GOT3 (cell line): ENCODE results near the gene CXCR3.
"Not testable (repeated sequence)": the region's sequence is repeated elsewhere in the genome, so short reads cannot be mapped to it uniquely, and the experiment has no call there.

ENCODE experiments used
- DNase-seq: peaks from one replicate; lab custom pipeline; 2025; ENCODE audit warnings: mixed read lengths; lab: John Stamatoyannopoulos, UW

The CXCR3 gene

GRCh38 chrX:71618303-71618721, at the start of gene CXCR3:
CXCR3 (minus strand) TSS chrX:71618511; CDS start chrX:71618449, 62 bp downstream.
- DNase-seq = no peak

DNA sequence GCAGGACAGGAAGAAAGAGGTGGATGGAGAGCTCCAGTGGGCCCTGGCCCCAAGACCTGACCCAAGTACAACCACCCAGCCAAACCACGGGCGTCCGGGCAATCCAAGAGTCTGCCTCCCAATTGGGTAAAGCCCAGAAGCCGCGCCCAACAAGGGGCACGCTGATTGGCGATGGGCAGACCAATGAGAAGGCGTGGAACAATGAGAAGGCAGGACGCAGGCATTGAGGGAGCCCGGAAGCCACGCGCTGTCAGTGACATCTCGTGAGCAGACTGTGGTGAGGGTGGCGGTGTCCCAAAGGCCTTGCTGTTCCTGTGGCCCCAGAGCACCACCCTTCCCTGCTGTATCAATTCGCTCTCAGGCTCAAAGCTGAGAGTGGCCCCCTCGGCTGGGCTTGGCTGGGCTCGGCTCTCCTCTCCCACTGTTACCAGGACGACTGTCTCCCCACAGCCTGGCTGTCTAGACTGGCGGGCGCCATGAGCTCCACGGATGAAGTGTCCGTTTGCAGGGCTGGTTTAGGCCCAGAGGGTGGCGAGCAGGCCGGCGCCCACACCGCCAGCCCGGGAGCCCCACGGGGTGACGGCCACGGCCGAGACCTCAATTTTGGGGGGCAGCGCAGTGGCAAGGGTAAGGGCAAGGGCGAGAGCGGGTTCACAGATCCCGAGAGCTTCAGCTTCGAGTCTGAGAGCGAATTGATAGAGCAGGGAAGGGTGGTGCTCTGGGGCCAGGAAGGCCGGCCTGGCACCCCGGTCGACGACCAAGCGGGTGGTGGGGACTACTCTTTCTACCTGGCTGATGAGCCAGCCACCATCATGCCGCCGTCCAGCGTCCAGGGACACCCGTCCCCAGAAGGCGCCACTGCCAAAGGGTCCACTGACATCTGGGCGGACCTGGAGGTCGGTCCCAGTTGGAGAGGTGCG, 49.3 kb upstream of the CXCR3 start, which contains the start of gene LOC101059915:
TSS of gene LOC101059915 (plus strand) at position 219 of the 920 bp plus-strand sequence.
- no peak for DNase-seq

GRCh38 chrX:71666240-71667223, 48.2 kb upstream of the CXCR3 start:
- no peak for DNase-seq

- DNase-seq = no peak
Observed at GRCh38 chrX:71665747-71666146, 47.4 kb upstream of the CXCR3 start.

DNA sequence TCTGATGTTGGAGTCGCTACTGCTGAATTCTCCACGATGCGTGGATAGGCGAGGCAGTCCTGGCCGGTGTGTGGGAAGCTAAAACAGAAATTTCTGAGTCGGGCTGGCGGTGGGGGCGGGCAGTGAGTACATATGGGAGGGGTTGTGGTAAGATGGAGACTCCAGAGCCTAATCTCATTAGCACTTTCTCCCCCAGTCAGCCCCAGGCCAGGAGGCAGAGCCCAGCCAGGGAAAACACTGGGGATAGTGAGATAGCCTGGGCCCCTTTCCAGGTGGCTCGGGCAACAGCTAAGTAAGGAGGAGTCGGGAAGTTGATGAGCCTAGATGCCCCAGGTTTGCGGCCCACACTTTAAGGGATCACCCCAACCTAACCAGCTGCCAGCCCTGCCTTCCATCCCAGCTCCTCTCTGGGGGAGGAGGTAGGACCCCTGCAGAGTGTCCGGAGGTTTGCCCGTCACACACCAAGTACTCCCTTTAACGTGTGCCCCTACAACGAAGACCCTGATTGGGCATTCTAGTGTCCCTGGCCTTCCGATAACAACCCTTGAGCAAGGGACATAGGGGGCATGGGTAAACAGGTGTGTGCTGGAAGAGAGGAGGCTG, 46.7 kb upstream of the CXCR3 start:
- no peak for DNase-seq

- DNase-seq = not testable (repeated sequence)
Observed at GRCh38 chrX:71664202-71664601, 45.9 kb upstream of the CXCR3 start.

DNA sequence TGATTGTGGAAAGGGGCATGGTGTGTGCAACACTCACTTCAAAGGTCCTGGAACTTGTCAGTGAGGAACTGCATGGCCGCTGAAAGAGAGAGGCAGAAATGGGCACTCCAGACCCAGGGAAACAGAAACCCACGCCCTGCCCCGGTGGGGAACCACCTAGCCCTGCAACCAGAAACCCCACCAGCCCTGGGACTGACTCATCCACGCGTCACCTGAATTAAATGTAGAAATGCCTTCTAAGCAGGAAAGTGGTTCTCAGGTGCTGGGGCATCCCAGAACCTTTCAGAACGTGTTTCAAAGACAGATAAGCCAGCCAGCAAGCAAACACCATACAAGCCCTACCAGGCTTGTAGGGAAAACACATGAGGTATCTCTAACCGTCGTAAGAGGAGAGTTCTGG, 44.9 kb upstream of the CXCR3 start:
- DNase-seq = not testable (repeated sequence)

DNA sequence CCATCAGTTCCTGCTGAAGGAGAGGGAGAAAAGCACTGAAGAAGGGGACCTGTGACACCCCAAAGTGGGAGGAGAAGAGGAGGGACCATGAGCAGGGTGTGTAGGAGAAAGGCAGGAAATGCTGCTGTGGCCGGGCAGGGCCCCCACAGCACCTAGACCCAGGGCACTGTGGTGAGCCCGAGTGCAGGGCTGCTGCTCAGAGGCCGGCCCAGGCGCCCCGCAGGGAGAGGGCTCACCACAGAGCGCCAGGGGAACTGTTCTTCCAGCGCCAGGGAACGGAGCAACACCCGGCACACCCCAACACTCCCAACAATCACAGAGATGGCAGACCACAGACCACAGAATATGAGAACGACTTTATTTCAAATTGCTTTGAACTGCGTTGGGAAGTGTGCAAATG, 44.3 kb upstream of the CXCR3 start:
- DNase-seq = not testable (repeated sequence)

DNA sequence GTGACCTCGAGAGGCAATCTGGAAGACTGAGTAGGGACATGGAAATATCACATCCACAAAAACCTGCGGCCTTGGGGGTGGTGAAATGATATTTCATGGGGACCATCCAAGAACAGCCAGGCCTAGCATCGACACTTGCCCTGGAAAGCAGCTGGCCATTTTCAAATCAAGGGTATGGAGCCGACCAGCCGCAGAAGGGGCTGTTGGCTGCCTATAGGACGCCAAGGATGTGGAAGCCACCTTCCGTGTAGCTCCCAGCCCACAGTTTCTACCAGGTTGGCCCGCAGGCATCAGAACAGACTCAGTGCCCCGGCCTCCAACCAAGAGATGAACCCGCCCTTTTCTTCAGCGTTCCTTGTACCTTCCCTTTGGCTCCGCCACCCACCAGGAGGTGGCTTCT, 43.6 kb upstream of the CXCR3 start:
- DNase-seq = no peak

- no peak for DNase-seq
Observed at GRCh38 chrX:71660562-71661416, 42.5 kb upstream of the CXCR3 start.

- no peak for DNase-seq
Observed at GRCh38 chrX:71659959-71660358, 41.6 kb upstream of the CXCR3 start.

- DNase-seq = no peak
Observed at GRCh38 chrX:71659342-71659741, 41.0 kb upstream of the CXCR3 start.

DNA sequence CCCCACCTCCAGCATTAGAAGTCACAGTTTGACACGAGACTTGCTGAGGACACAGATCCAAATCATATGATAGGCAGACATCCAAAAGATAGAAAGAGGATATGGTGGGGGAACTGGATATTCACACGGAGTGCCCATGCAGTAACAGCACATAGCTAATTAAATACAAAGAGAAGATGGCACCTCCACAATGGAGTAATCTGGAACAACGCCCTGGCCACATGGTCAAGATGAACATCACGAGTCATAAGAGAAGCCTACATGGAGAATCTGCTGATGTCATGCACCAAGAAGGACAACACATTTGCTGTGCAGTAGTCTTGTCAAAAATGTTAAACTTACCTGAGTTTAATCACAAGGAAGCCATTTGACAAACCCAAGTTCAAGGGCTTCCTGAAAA, 39.0 kb upstream of the CXCR3 start:
- DNase-seq = no peak

DNA sequence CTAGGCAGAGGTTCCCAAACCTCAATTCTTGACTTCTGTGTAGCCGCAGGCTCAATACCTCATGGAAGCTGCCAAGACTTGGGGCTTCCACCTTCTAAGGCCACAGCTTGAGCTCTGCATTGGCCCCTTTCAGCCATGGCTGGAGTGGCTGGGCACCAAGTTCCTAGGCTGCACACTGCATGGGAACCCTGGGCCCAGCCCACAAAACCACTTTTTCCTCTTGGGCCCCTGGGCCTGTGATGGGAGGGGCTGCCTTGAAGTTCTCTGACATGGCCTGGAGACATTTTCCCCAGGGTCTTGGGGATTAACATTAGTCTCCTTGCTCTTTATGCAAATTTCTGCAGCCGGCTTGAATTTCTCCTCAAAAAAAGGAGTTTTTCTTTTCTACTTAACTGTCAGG, 35.0 kb upstream of the CXCR3 start:
- no peak for DNase-seq

- DNase-seq = no peak
Observed at GRCh38 chrX:71652405-71652804, 34.1 kb upstream of the CXCR3 start.

GRCh38 chrX:71650333-71650969, 32.1 kb upstream of the CXCR3 start:
- DNase-seq = no peak

GRCh38 chrX:71644406-71644805, 26.1 kb upstream of the CXCR3 start:
- DNase-seq = not testable (repeated sequence)

GRCh38 chrX:71640002-71640401, 21.7 kb upstream of the CXCR3 start:
- no peak for DNase-seq

GRCh38 chrX:71638409-71638808, 20.1 kb upstream of the CXCR3 start:
- no peak for DNase-seq

GRCh38 chrX:71637848-71638247, 19.5 kb upstream of the CXCR3 start:
- no peak for DNase-seq

DNA sequence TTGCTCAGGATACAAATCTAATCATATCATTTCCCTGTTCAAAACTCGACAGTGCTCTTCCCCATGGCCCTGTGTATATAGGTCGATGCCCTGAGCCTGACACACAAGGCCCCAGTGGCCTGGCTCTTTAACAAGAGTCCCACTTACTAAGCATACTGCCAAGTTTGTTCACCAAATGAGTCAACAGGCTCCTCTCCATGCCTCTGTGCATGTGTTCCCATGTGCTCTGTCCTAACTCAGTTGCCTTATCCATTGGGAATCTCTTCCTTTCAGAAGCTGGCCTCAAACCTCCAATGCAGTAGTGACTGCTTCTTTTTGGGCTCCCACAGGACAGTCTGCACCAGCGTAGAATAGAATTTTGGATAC, 18.9 kb upstream of the CXCR3 start:
- no peak for DNase-seq
